Measurements from ENCODE around the gene USP34.

The USP34 gene

DNA sequence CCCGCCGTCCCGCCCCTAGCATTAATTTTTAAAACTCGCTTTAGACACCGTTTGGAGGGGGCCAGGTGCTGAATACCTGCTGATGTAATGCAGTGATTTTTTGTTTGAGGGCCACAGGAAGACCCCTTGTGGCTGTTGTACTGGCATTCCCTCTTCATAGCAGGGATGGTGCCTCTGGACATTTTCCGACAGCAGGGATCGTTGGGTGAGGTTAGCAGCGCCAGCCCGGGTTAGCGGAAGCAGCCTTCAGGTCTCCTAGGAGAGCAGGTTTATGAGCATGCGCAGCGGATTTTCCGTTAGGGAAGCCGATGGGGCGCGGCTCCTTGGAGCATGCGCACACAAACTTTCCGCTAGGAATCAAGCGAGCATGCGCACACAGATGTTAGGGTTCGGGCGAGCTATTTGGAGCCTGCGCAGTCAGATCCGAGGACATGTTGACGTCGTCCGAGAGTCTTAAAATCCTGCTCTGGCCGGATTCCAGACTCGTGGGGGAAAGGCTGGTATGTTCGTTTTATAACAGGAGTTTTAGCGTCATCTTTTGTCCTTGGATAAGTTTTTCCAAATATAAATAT, 326.1 kb downstream of the USP34 start:
- DNase-seq, result peak; percentile 97

DNA sequence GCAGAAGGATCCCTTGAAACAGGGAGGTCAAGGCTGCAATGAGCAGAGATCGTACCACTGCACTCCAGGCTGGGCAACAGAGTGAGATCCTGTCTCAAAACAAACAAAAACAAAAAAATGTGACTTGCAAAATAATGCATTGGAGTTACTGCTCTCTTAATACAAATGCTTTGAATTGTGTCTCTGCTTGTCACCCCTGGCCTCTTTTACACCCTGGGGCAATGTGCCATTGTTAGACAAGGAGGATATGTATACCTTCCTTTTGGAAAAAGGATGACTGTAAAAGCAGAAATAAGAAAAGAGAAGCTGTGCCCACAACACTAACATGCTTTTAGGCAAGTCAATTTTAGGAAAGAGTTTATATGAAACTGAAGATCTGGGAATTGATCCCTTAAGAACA, 329.7 kb downstream of the USP34 start:
- no peak for DNase-seq

DNA sequence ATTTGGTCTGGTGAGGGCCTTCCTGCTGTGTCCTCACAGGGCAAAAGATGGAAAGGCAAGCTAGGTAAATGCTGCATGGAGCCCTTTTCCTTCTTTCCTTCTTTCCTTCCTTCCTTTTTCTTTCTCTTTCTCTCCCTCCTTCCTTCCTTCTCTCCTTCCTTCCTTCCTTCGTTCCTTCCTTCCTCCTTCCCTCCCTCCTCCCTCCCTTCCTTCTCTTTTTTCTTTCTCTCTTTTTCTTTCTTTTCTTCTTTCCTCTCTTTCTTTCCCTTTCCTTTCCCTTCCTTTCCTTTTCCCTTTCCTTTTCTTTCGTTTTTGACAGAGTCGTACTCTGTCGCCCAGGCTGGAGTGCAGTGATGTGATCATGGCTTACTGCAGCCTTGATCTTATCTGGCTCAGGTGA, 332.0 kb downstream of the USP34 start:
- no peak for DNase-seq

All from fibroblast of skin of right biceps (primary cell).